Right atrium auricular region (tissue), 2 donors: Measurements from ENCODE around the gene RASD1. TPM values are rescaled to one million over a fixed set of nuclear protein-coding genes. Genes with fewer than 3 reads are reported as not detected.

Experiments used
- DNase-seq: peaks from one replicate; pipeline ENCODE4 v3.0.0-alpha.2; 2019; ENCODE audit warnings: low spot score
- H3K27ac ChIP-seq, 2 donors: fragments of 200-600 bp; sonication (generic); 1 replicate in 1 of 2; 2 replicates in 1 of 2; pipeline ENCODE4 v1.5.1; 2016 to 2019
- H3K27me3 ChIP-seq, 2 donors: fragments of 200-600 bp; sonication (generic); one replicate each; pipeline versions ENCODE4 v1.5.1 to v1.6.0; 2017 to 2019
- H3K36me3 ChIP-seq: fragments of 200-600 bp; sonication (generic); one replicate; pipeline ENCODE4 v1.5.1; 2016
- H3K4me1 ChIP-seq, 2 donors: fragments of 200-600 bp; sonication (generic); one replicate each; pipeline versions ENCODE4 v1.5.1 to v1.6.0; 2017 to 2019
- H3K4me3 ChIP-seq, 2 donors: fragments of 200-600 bp; sonication (generic); 1 replicate in 1 of 2; 2 replicates in 1 of 2; pipeline ENCODE4 v1.5.1; 2017 to 2019; ENCODE audit warnings: mild to moderate bottlenecking in 1 of 2, moderate library complexity in 1 of 2
- H3K9me3 ChIP-seq, 2 donors: fragments of 200-600 bp; sonication (generic); one replicate each; pipeline ENCODE4 v1.5.1; 2019
- CTCF ChIP-seq, 2 donors: fragments of 200-600 bp; sonication (generic); IDR thresholded peaks; one replicate each; pipeline ENCODE4 v1.5.1; 2019; ENCODE audit warnings: antibody characterized with exemption in 2 of 2
- total RNA-seq, 2 donors: library from RNA; depleted of rRNA; stranded (reverse); fragments of >200 nt; gene quantifications; one replicate each; pipeline ENCODE4 v1.1.0, GENCODE V29; 2016

Gene RASD1
- total RNA-seq, 2 donors from 2014 or later = 37.9 to 131 TPM

DNA sequence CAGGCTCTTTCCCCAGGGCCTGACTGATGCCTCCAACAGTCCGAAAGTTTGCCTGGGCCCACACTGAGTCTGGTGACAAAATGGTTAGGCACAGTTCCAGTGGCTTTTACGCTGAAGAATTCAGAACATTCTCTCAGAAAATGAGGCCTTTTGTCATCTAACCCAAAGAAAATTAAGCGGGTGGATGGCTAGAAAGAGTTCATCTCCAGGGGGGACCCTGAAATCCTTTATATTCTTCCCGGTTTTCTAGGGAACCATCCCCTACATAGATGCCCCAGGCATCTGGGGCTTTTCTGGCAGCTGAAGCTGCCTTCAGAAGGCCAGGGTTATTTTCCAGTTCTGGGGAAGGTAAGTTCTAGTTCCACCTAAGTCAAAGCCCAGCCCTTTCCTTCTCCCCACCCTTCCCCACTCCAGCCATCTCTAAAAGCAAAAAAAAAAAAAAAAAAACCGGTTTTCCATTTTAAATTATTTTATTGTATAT lies 2.2 kb downstream of the RASD1 start:
- H3K27ac ChIP-seq = peak overlapping the region; percentile 95 to 96
- DNase-seq = no peak

DNA sequence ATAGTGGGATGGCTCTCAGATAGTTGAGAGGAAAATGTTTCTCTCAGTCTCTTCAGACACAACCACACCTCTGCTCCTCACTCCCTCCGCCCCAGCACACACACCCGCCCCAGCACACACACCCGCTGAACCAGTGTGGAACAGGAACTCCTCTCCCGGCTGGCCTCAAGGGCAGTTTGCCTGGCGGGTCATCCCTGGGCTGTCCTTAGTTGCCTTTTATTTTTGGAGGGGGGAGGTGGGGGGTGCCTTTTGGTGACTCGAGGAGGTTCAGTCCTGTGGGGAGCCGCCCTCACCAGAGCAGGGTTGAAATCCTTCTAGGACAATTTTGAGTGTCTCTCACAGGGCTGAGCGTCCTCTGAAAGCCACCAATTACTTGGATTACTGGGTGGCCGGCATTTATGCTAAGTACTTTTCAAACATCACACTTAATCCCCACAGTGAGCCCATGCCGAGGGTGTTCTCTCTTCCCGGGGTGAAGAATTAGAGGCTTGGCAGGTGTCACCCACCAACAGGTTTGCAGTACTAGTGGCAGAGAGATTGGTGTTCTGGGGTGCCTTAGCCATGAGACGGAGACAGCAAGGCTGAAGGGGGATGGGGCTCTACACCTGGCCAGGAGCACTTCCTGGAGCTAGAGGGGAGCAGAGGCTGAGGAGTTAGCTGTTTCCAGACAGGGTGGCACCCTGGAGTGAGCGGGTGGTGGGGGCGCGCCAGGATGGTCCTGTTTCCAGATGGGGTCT lies 2.8 kb downstream of the RASD1 start:
- no peaks in the 10 kb centered on the region for H3K27me3 ChIP-seq
- H3K27ac ChIP-seq = peak overlapping the region; percentile 95 to 96
- H3K36me3 ChIP-seq = peaks cover 23% of the 10 kb centered on the region
- TF ChIP-seq CTCF (IDR thresholded peaks at IDR 0.05) = no peak
- H3K4me3 ChIP-seq = peak overlapping the region; percentile 15 to 69
- no peaks in the 10 kb centered on the region for H3K9me3 ChIP-seq
- peaks cover 0 to 48% of the 10 kb centered on the region in 2 donors for H3K4me1 ChIP-seq
- DNase-seq = no peak

More for the DNA sequence above, 2.2 kb downstream of the RASD1 start:
- peak overlapping the region; percentile 69 to 81 for H3K4me3 ChIP-seq
- no peaks in the 10 kb centered on the region for H3K27me3 ChIP-seq
- TF ChIP-seq CTCF (IDR thresholded peaks at IDR 0.05) = no peak
- H3K36me3 ChIP-seq = peaks cover 20% of the 10 kb centered on the region
- no peaks in the 10 kb centered on the region for H3K9me3 ChIP-seq
- H3K4me1 ChIP-seq = peaks cover 0 to 48% of the 10 kb centered on the region in 2 donors

DNA sequence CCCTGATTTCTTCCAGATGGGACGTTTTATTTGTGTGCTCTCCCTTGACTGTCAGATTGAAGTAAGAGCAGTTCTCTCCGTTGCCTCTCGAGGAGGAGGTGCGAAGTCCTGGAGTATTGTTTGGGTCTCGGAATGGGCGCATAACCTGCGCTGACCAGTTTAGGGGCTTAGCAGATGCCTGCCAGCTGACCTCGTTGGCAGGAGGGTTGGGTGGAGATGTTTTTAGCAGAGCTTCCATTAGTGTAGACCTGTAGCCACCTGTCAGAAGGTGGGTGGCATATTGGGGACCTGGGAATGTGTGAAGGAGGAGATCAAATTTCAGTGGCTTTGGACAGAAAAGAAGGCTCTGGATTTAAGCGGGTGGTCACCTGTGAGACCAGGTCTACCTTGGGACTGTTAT lies 3.6 kb downstream of the RASD1 start:
- no peak overlapping the region for H3K4me3 ChIP-seq
- peaks cover 0 to 48% of the 10 kb centered on the region in 2 donors for H3K4me1 ChIP-seq
- H3K36me3 ChIP-seq = peaks cover 32% of the 10 kb centered on the region
- H3K27ac ChIP-seq = peak overlapping the region; percentile 95 to 96
- TF ChIP-seq CTCF (IDR thresholded peaks at IDR 0.05) = no peak
- H3K9me3 ChIP-seq = no peaks in the 10 kb centered on the region
- no peak for DNase-seq
- H3K27me3 ChIP-seq = no peaks in the 10 kb centered on the region

GRCh38 chr17:17492085-17492484 lies 4.1 kb downstream of the RASD1 start:
- H3K4me1 ChIP-seq = peaks cover 0 to 44% of the 10 kb centered on the region in 2 donors
- no peak overlapping the region for H3K4me3 ChIP-seq
- peak overlapping the region; percentile 95 to 96 for H3K27ac ChIP-seq
- H3K36me3 ChIP-seq = peaks cover 36% of the 10 kb centered on the region
- no peaks in the 10 kb centered on the region for H3K9me3 ChIP-seq
- TF ChIP-seq CTCF (IDR thresholded peaks at IDR 0.05) = no peak
- DNase-seq = no peak
- no peaks in the 10 kb centered on the region for H3K27me3 ChIP-seq

- no peak overlapping the region for H3K4me3 ChIP-seq
- H3K27me3 ChIP-seq = no peaks in the 10 kb centered on the region
- peak overlapping the region; percentile 95 to 96 for H3K27ac ChIP-seq
- H3K4me1 ChIP-seq = peaks cover 0 to 39% of the 10 kb centered on the region in 2 donors
- no peak for TF ChIP-seq CTCF (IDR thresholded peaks at IDR 0.05)
- H3K9me3 ChIP-seq = no peaks in the 10 kb centered on the region
- DNase-seq = no peak
- H3K36me3 ChIP-seq = peaks cover 36% of the 10 kb centered on the region
Observed at GRCh38 chr17:17491546-17491988, 4.6 kb downstream of the RASD1 start.
